Endothelial cell of umbilical vein (primary cell): Measurements from ENCODE around the gene SOX11.

ENCODE experiments used
- EZH2 ChIP-seq: IDR thresholded peaks from 2 replicates; pipeline ENCODE4 v1.6.1; 2012; ENCODE audit warnings: borderline replicate concordance, low read depth, mild to moderate bottlenecking, moderate library complexity, low read length, inconsistent platforms; ENCODE audit not compliant: severe bottlenecking
- GATA2 ChIP-seq: IDR thresholded peaks from 2 replicates; pipeline ENCODE4 v1.7.0; 2011; ENCODE audit warnings: low read depth, mild to moderate bottlenecking, moderate library complexity, mixed read lengths, low read length; ENCODE audit not compliant: insufficient read length, insufficient read depth
- JUN ChIP-seq: IDR thresholded peaks from 2 replicates; pipeline ENCODE4 v1.6.1; 2011; ENCODE audit warnings: borderline replicate concordance, low read depth; ENCODE audit not compliant: insufficient read length, insufficient read depth
- MYC ChIP-seq: IDR thresholded peaks from one replicate; pipeline ENCODE4 v1.6.1; 2011; ENCODE audit warnings: mild to moderate bottlenecking, low read depth, low read length
- POLR2A ChIP-seq: IDR thresholded peaks from 2 replicates; pipeline ENCODE4 v1.6.1; 2012; ENCODE audit warnings: low read depth, mild to moderate bottlenecking, control low read depth, low read length
- POLR2AphosphoS5 ChIP-seq: IDR thresholded peaks from 2 replicates; pipeline ENCODE4 v1.6.1; 2012; ENCODE audit warnings: low read depth, mild to moderate bottlenecking, control low read depth, low read length, moderate library complexity; ENCODE audit not compliant: insufficient read depth
- TF ChIP-seq, protein P1 (sequence below), 2 donors: IDR thresholded peaks; 1 replicate in 1 of 2; 2 replicates in 1 of 2; pipeline ENCODE4 v1.5.1; 2011; ENCODE audit warnings: low read length in 2 of 2, mild to moderate bottlenecking in 2 of 2, moderate library complexity in 2 of 2, control low read depth in 1 of 2, inconsistent platforms in 1 of 2, low read depth in 1 of 2; ENCODE audit not compliant: insufficient read depth in 1 of 2; ENCODE audit errors: extremely low read depth in 1 of 2
- TF ChIP-seq, protein P2 (sequence below): IDR thresholded peaks from 2 replicates; pipeline ENCODE4 v1.6.1; 2011; ENCODE audit not compliant: insufficient read depth, insufficient read length

DNA sequence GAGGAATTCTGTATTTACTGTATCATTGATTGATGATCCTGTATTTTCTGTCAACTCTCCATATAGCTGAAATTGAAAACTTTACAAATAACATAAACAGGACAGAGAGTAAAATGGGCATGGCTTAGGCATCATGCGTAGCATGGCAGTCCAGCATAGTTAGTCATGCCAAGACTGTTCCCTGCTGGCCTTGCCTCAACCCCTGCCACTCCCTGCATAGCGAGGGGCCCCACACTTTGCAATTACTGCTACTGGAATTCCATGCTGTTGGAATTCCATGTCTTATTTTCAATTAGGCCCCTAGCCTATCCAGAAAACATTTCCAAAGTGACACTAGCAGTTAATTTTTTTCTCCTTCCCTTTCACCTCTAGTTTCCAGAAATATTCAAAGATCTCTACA, 15.1 kb upstream of the SOX11 start:
- TF ChIP-seq POLR2AphosphoS5: no peak
- TF ChIP-seq EZH2: no peak
- no peak for TF ChIP-seq POLR2A
- no peak for TF ChIP-seq JUN
- TF ChIP-seq, protein P1, sequence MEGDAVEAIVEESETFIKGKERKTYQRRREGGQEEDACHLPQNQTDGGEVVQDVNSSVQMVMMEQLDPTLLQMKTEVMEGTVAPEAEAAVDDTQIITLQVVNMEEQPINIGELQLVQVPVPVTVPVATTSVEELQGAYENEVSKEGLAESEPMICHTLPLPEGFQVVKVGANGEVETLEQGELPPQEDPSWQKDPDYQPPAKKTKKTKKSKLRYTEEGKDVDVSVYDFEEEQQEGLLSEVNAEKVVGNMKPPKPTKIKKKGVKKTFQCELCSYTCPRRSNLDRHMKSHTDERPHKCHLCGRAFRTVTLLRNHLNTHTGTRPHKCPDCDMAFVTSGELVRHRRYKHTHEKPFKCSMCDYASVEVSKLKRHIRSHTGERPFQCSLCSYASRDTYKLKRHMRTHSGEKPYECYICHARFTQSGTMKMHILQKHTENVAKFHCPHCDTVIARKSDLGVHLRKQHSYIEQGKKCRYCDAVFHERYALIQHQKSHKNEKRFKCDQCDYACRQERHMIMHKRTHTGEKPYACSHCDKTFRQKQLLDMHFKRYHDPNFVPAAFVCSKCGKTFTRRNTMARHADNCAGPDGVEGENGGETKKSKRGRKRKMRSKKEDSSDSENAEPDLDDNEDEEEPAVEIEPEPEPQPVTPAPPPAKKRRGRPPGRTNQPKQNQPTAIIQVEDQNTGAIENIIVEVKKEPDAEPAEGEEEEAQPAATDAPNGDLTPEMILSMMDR (IDR thresholded peaks at IDR 0.05; ENCODE audit: extremely low read depth in 1 of 2, insufficient read depth in 1 of 2, low read depth in 1 of 2, low read length in 2 of 2): no peak
- TF ChIP-seq GATA2: no peak
- no peak for TF ChIP-seq MYC
- TF ChIP-seq, protein P2, sequence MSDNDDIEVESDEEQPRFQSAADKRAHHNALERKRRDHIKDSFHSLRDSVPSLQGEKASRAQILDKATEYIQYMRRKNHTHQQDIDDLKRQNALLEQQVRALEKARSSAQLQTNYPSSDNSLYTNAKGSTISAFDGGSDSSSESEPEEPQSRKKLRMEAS: no peak
